Jurkat, Clone E6-1 (cell line): ENCODE data around the gene C20orf141.
A peak's percentile ranks its signal among the peaks of the same experiment; 100 is the strongest.
"Not testable (repeated sequence)": the region's sequence is repeated elsewhere in the genome, so short reads cannot be mapped to it uniquely, and the experiment has no call there.

Experiments
- DNase-seq: peaks from one replicate; pipeline ENCODE4 v3.0.0-alpha.2; 2011; ENCODE audit warnings: low read depth, low spot score
- H3K4me3 ChIP-seq: 2 replicates; pipeline ENCODE4 v1.5.1; 2011; ENCODE audit warnings: mild to moderate bottlenecking, low read length, control low read depth, moderate library complexity

The C20orf141 gene

DNA sequence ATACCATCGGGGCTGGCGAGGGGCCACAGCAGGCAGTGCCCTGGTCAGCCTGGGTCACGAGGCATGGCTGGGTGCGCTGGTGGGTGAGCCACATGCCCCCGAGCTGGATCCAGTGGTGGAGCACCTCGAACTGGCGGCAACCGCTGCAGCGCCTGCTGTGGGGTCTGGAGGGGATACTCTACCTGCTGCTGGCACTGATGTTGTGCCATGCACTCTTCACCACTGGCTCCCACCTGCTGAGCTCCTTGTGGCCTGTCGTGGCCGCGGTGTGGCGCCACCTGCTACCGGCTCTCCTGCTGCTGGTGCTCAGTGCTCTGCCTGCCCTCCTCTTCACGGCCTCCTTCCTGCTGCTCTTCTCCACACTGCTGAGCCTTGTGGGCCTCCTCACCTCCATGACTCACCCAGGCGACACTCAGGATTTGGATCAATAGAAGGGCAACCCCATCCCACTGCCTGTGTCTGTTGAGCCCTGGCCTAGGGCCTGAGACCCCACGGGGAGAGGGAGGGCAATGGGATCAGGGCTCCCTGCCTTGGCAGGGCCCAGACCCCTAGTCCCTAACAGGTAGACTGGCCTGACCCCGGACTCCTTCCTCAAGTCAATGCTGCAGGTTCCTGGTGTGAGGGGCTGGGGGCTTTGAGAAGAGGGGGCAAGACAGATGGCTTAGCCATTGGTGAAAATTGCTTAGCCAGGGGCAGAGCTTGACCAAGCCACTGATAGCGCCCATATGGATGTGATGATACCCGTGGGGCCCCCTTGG is 2.0 kb downstream of the C20orf141 start:
- no peak overlapping the region for H3K4me3 ChIP-seq
- DNase-seq = no peak

DNA sequence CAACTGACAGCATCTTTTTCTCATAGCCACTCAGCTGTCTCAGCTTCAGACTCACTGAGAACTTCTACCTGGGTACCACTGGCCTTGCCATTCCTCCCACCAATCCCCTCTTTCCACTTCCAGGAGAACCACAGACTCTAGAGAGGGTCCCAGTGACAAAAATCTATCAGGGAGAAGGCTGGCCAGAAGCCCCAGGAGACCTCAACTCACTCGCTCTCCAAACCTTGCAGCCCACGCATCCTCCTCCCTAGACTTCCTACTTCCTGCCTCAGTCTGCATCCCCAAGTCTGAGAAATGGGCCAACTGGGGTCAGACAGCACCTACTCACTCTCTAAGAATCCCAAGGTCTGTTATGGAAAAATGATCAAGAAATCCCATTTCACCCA is 2.5 kb downstream of the C20orf141 start:
- no peak for DNase-seq
- no peak overlapping the region for H3K4me3 ChIP-seq

GRCh38 chr20:2817891-2818595 is 3.3 kb downstream of the C20orf141 start:
- no peak overlapping the region for H3K4me3 ChIP-seq
- no peak for DNase-seq

DNA sequence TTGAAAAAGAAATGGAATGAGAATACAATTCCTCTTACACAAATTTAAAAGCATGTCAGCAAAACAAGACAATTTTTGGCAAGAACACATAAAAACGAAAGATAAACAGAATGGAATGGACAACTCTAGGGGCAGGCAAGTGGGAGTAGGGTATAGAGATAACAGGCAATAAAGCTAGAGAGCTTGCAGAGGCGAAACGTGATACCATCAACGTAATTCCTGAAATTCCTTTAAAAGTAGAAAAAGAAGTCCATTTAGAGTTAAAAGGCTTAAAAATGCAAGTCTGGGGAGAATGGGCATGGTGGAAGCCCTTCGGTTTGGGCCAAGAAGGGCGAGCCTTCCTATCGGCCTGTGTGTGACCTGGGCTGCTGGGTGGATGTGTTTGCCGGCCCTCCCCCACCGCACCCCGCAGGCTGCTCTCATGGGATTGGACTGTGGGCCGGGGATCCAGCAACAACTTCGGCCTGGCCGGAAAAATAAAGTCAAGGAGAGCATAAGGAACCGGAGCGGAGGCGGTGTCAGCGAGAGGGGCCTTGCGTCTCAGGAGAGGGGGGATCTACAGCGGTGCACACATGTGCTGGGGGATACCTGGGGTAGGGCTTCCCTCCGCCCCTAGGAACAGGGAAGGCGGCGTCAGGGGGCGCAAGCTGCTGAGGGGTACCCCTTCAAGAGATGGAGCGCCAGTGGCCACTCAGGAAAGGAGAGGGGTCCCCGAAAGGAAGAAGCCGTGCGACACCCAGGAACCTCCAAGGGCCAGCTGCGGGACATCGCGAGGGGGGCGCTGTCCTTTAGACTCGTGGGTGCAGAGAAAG is 5.5 kb downstream of the C20orf141 start:
- DNase-seq = no peak
- H3K4me3 ChIP-seq = no peak overlapping the region

GRCh38 chr20:2820896-2821869 is 6.4 kb downstream of the C20orf141 start:
- H3K4me3 ChIP-seq = no peak overlapping the region

DNA sequence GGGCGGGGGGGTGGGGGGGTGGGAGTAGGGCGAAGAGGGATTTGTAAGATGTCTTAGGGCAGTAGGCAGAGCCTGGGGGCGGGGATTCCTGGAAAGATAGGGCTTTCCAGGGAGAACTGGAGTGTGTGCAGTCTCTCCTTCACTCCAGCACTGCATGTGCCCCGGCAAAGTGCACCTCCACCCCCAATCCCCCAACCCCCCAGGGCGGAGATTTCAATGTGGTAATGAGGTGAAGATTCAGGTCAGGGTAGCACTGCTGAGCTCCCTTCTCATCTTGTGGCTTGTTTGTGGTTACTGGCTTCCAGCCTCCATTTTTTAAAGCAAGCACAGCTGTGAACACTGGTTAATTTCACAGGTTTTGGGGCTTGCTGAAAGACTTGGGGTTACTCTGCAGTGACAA is 7.3 kb downstream of the C20orf141 start:
- no peak overlapping the region for H3K4me3 ChIP-seq
- peak; percentile 88 for DNase-seq

More at GRCh38 chr20:2820896-2821869, 6.4 kb downstream of the C20orf141 start:
- DNase-seq = no peak

- peak; percentile 12 for DNase-seq
Measured at GRCh38 chr20:2825761-2826160, 11.0 kb downstream of the C20orf141 start.

DNA sequence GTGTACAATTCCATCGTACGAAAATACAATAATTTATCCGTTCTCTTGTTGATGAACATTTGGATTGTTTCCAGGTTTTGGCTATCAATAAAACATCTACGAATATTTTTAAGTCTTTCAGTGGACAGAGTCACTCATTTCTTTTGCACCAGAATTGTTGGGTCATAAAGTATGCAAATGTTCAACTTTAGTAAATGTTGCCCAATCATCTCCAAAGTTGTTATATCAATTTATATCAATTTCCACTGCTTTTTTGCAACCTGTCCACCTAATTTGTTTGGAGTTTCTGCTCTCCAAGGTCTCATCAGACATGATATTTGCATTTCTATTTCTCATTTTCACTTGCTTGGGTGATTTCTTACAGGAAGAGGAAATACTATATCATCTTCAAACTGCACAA is 11.9 kb downstream of the C20orf141 start:
- no peak overlapping the region for H3K4me3 ChIP-seq
- no peak for DNase-seq

More at GRCh38 chr20:2825761-2826160, 11.0 kb downstream of the C20orf141 start:
- no peak overlapping the region for H3K4me3 ChIP-seq

GRCh38 chr20:2829376-2829775 is 14.6 kb downstream of the C20orf141 start:
- no peak for DNase-seq
- no peak overlapping the region for H3K4me3 ChIP-seq

DNA sequence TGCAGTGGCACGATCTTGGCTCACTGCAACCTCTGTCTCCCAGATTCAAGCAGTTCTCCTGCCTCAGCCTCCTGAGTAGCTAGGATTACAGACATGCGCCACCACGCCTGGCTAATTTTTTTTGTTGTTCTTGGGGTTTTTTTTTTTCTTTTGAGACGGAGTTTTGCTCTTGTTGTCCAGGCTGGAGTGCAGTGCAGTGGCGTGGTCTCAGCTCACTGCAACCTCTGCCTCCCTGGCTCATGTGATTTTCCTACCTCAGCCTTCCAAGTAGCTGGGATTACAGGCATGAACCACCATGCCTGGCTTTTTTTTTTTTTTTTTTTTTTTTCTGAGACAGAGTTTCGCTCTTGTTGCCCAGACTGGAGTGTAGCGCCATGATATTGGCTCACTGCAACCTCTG is 16.4 kb downstream of the C20orf141 start:
- H3K4me3 ChIP-seq, DNase-seq: not testable (repeated sequence)

GRCh38 chr20:2833761-2834160 is 19.0 kb downstream of the C20orf141 start:
- H3K4me3 ChIP-seq = no peak overlapping the region
- no peak for DNase-seq

GRCh38 chr20:2834401-2835110 is 19.8 kb downstream of the C20orf141 start:
- DNase-seq = no peak
- H3K4me3 ChIP-seq = no peak overlapping the region

DNA sequence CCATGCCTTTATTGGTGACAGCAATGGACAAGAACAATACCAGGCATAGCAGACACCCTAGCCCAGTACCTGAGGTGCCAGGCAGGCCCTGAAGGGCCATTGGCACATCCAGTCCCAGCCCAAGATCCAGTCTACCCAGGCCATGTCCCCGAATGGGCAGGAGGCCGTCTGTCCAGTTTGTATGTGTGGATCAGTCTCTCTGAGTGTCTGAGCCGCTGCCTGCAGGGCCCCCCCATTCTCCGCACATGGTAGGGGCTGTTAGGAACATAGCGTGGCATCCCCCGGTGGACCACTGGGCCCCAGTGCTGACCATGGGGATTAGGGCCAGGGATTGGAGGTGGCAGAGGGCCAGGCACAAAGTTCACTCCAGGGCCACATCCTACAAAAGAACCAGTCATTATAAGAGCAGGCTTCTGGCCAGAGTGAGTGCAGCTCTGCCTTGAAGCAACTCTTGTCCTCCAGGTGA is 20.6 kb downstream of the C20orf141 start:
- no peak for DNase-seq
- H3K4me3 ChIP-seq = no peak overlapping the region

DNA sequence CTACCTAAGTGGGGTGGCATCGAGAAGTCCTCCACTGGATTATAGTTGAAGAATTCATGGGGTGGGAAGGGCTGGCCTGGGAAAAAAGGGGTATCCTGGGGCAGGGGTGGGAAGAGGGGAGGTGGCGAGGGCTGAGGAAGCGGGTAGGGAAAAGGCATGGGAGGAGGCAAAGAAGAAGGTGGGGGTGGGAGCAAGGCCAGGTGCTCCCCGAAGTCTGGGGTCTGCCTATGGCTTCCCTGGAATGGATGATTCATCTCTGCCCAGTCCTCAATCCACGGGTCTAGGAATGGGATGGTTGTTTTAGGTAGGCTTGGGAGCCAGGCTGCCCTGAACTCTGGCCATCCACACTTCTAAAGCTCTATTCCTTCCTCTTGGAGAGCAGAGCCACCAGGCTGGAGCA is 21.2 kb downstream of the C20orf141 start:
- DNase-seq = no peak
- H3K4me3 ChIP-seq = no peak overlapping the region

DNA sequence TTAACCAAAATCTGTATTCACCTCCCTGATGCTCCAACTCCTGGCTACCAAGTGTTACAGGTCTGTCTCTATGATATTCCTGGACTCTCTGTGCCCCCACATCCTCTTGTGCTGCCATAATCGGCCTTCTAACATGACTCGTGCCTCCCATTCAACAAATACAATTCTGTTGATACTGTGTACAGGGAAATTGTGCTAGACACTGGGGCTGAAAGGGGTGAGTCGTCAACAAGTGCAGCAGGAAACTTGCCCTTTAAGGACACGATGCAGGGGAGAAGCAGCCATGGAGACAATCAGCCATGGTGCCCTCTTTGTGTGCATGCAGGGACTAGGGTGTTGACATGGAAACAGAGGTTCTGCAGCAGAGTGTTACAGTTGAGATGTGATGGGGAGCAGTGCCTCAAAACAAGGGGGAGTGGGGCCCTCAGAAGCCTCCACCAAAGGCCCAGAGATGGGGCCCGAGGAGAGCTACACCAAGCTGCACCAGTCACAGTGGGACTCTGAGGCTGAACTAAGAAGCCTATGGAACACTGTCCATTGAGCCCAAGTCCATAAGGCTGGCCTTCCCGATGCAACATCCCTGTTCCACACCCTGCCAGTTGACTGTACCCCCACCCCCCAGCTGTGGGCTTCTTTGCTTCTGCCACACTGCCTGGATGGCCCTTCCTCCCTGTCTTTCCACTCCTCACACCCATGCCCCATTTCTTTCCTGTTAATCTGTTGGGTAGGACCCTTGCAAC is 22.6 kb downstream of the C20orf141 start:
- DNase-seq = no peak
- H3K4me3 ChIP-seq = no peak overlapping the region

- no peak for DNase-seq
- no peak overlapping the region for H3K4me3 ChIP-seq
Measured at GRCh38 chr20:2838170-2838797, 23.5 kb downstream of the C20orf141 start.
